IMR-90 (cell line): ENCODE measurements around the gene MYH11.

Experiments used
- RFX5 ChIP-seq: IDR thresholded peaks from 2 replicates; pipeline ENCODE4 v1.8.0; 2012; ENCODE audit warnings: low read depth, mild to moderate bottlenecking, low read length, moderate library complexity
- TF ChIP-seq, protein P1 (sequence below): conservative IDR thresholded peaks from 2 replicates; pipeline ENCODE4 v1.5.1; 2012; ENCODE audit warnings: mild to moderate bottlenecking, low read depth, low read length, improper control_type of control experiment

DNA sequence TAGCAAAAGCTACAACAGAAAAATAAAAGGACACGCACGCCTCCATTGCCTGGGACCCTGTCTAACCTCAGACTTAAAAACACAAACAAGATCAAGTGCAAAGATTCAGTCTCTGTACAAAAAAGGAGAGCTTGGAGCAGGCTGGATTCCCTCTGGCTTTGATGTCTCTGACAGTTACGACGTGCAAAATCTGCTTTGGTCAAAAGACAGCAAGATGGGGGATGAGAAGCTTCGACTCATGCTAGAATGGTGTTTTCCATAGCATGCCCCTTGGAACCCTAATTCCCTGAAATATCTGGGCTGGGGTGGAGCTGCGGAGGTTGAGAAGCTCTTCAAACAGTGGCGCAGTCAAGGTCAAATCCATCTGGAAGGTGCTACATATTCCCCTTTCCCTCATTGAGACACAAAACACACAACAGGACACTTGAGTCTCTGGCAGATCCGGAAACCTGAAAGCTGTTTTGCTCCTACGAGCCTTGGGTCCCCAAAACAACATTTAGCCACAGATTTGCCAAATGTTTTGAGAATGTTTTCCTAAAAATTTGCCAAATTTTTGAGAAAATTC lies 9.1 kb downstream of the MYH11 start:
- TF ChIP-seq RFX5: no peak
- TF ChIP-seq, protein P1, sequence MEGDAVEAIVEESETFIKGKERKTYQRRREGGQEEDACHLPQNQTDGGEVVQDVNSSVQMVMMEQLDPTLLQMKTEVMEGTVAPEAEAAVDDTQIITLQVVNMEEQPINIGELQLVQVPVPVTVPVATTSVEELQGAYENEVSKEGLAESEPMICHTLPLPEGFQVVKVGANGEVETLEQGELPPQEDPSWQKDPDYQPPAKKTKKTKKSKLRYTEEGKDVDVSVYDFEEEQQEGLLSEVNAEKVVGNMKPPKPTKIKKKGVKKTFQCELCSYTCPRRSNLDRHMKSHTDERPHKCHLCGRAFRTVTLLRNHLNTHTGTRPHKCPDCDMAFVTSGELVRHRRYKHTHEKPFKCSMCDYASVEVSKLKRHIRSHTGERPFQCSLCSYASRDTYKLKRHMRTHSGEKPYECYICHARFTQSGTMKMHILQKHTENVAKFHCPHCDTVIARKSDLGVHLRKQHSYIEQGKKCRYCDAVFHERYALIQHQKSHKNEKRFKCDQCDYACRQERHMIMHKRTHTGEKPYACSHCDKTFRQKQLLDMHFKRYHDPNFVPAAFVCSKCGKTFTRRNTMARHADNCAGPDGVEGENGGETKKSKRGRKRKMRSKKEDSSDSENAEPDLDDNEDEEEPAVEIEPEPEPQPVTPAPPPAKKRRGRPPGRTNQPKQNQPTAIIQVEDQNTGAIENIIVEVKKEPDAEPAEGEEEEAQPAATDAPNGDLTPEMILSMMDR: no peak
